Measurements from ENCODE around the gene DRC1.

DNA sequence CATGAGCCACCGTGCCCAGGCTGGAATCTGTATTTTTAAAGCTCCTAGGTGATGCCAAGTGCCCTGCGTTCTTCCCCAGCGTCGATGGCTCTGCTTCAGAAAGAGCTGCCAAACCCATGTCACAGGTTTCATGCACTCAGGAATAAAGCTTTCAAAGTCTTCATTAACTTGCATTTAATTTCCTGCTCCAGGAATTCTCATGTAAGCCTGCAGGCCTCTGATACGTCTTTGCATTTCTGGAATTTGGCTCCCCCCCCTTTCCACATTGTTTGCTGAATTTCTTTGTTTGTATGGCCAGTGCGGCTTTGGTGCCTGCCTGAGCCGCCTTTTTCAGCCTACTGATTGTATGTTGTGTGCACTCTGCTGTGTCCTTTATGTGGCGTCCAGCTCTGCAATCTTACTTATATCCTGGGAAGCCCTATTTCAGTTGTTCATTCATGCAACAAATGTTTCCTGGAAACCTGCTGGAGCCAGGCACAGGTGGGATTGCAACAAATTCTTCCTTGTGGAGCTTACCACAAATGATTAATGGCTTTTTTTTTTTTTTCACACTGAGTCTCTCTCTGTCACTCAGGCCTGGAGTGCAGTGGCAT, 94.1 kb downstream of the DRC1 start:
- TF ChIP-seq, protein P1, sequence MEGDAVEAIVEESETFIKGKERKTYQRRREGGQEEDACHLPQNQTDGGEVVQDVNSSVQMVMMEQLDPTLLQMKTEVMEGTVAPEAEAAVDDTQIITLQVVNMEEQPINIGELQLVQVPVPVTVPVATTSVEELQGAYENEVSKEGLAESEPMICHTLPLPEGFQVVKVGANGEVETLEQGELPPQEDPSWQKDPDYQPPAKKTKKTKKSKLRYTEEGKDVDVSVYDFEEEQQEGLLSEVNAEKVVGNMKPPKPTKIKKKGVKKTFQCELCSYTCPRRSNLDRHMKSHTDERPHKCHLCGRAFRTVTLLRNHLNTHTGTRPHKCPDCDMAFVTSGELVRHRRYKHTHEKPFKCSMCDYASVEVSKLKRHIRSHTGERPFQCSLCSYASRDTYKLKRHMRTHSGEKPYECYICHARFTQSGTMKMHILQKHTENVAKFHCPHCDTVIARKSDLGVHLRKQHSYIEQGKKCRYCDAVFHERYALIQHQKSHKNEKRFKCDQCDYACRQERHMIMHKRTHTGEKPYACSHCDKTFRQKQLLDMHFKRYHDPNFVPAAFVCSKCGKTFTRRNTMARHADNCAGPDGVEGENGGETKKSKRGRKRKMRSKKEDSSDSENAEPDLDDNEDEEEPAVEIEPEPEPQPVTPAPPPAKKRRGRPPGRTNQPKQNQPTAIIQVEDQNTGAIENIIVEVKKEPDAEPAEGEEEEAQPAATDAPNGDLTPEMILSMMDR (IDR thresholded peaks at IDR 0.05), result no peak
- TF ChIP-seq POLR2A (IDR thresholded peaks at IDR 0.05), result no peak
